Myocyte (in vitro differentiated cells): ENCODE results near the gene HS3ST1. TPM values are rescaled to one million over a fixed set of nuclear protein-coding genes. Genes with fewer than 3 reads are reported as not detected.

ENCODE experiments used
- DNase-seq: peaks from one replicate; pipeline ENCODE4 v3.0.0-alpha.2; 2012; ENCODE audit warnings: low read depth
- total RNA-seq: library from RNA; depleted of rRNA; stranded (reverse); fragments of >200 nt; gene quantifications from 2 replicates; pipeline ENCODE4 v1.2.3, GENCODE V29; 2014

HS3ST1 gene
- total RNA-seq, 1 donor from 2014 or later = 0.16 TPM

GRCh38 chr4:11435557-11435956, 6.9 kb upstream of the HS3ST1 start:
- no peak for DNase-seq

- no peak for DNase-seq
Measured at GRCh38 chr4:11431111-11431510, 2.4 kb upstream of the HS3ST1 start.

- DNase-seq = no peak
Measured at GRCh38 chr4:11430536-11430935, 1.8 kb upstream of the HS3ST1 start.

- DNase-seq = no peak
Measured at GRCh38 chr4:11429699-11430045, 978 bp upstream of the HS3ST1 start.

- DNase-seq = peak; percentile 75
Measured at GRCh38 chr4:11428899-11429698, 405 bp upstream of the HS3ST1 start.

- no peak for DNase-seq
Measured at GRCh38 chr4:11427121-11427996, 1.3 kb downstream of the HS3ST1 start.

GRCh38 chr4:11426731-11427120, 2.0 kb downstream of the HS3ST1 start:
- no peak for DNase-seq

- no peak for DNase-seq
Measured at GRCh38 chr4:11426003-11426402, 2.7 kb downstream of the HS3ST1 start.

GRCh38 chr4:11424856-11425255, 3.8 kb downstream of the HS3ST1 start:
- DNase-seq = no peak

GRCh38 chr4:11424000-11424399, 4.7 kb downstream of the HS3ST1 start:
- DNase-seq = peak; percentile 7

- no peak for DNase-seq
Measured at GRCh38 chr4:11423465-11423864, 5.2 kb downstream of the HS3ST1 start.

- no peak for DNase-seq
Measured at GRCh38 chr4:11421116-11421515, 7.6 kb downstream of the HS3ST1 start.

GRCh38 chr4:11420327-11420726, 8.4 kb downstream of the HS3ST1 start:
- no peak for DNase-seq

- peak; percentile 49 for DNase-seq
Measured at GRCh38 chr4:11418610-11419009, 10.1 kb downstream of the HS3ST1 start.

GRCh38 chr4:11416767-11417113, 12.0 kb downstream of the HS3ST1 start:
- no peak for DNase-seq

GRCh38 chr4:11416071-11416766, 12.5 kb downstream of the HS3ST1 start:
- DNase-seq = no peak

- no peak for DNase-seq
Measured at GRCh38 chr4:11415409-11416070, 13.2 kb downstream of the HS3ST1 start.

GRCh38 chr4:11412211-11412610, 16.5 kb downstream of the HS3ST1 start:
- DNase-seq = no peak

- DNase-seq = peak; percentile 22
Measured at GRCh38 chr4:11409632-11410031, 19.1 kb downstream of the HS3ST1 start.

- DNase-seq = peak; percentile 47
Measured at GRCh38 chr4:11408233-11408967, 20.3 kb downstream of the HS3ST1 start.

- DNase-seq = no peak
Measured at GRCh38 chr4:11407551-11407950, 21.1 kb downstream of the HS3ST1 start.
